ENCODE results near the gene GNAT3.

DNA sequence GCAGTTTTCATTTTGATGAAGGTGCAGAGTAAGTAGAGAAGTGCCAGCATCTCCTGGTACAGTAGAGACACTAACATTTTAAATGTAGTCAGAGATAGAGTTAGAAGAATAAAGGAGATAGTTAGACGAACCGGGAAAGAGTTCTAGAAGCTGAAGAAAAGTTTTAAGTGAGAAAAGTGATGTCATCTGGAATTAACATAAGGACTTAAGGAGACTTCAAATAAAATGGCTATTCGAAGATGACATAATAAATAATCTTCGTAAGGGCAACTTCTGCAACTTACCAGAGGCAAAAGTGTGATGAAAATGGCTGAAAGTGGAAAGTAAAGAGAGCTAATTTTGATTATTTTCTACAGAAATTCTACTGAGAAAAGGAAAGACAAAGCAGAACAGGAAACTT, 20.4 kb downstream of the GNAT3 start:
- TF ChIP-seq, protein P1, sequence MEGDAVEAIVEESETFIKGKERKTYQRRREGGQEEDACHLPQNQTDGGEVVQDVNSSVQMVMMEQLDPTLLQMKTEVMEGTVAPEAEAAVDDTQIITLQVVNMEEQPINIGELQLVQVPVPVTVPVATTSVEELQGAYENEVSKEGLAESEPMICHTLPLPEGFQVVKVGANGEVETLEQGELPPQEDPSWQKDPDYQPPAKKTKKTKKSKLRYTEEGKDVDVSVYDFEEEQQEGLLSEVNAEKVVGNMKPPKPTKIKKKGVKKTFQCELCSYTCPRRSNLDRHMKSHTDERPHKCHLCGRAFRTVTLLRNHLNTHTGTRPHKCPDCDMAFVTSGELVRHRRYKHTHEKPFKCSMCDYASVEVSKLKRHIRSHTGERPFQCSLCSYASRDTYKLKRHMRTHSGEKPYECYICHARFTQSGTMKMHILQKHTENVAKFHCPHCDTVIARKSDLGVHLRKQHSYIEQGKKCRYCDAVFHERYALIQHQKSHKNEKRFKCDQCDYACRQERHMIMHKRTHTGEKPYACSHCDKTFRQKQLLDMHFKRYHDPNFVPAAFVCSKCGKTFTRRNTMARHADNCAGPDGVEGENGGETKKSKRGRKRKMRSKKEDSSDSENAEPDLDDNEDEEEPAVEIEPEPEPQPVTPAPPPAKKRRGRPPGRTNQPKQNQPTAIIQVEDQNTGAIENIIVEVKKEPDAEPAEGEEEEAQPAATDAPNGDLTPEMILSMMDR (IDR thresholded peaks at IDR 0.05) = no peak
- TF ChIP-seq POLR2AphosphoS5 (IDR thresholded peaks at IDR 0.05; ENCODE audit: insufficient read depth in 1 of 2, low read depth in 1 of 2) (no peak), POLR2A (IDR thresholded peaks at IDR 0.05) (no peak)

All from vagina (tissue), 2 donors.